Measurements from ENCODE around the gene NRDE2.
A peak's percentile ranks its signal among the peaks of the same experiment; 100 is the strongest.
"Not testable (repeated sequence)": the region's sequence is repeated elsewhere in the genome, so short reads cannot be mapped to it uniquely, and the experiment has no call there.

Gene NRDE2

DNA sequence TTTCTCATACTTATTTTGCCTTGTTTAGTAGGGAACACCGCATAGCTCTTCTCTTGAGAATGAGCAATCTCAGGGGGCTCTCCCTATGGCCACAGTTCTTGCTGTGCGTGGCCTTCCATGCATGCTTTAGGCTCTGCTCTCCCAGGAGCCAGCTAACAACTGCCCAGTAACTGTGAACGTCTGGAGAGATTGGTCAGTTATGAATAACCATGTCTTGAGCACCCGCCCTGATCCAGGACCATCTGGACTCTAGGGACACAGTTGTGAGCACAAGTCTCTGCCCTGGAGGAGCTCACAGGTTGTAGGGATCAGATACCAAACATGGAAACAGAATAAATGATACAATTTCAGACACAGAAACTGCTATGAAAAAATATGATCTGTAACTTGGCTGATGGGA, 63.3 kb downstream of the NRDE2 start:
- FAIRE-seq: no peak

DNA sequence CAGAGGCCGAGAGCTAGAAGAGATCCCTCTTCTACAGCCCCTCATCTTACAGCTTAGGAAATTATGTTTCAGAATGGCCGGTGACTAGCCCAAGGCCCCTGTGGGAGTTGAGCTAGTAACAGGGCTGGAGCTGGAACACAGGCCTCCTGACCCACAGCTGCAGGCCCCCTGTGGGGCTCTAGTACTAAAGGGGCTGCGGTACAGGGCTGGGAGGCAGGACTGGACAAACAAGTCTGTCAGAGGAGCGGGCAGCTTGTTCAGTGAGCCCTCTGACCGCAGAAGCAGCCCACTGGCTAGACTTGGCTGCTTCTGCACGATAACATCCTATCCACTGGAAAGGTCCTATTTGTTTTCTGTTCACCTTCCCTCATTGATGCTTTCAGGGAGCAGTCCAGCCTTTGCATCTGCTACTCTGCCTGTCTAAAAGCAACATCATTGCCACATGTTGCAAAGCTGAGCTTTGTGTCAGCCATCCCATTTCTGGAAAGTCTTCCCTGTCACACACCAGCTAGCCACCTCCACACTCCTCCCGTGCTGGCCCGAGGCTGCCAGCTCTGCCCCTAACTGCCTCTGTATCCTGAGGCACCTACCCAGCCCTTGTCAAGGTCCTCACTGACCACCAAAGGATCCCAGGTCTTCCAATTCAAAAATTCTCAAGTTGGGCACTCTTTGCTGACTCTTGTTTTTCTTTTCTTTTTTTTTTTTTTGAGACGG, 65.1 kb downstream of the NRDE2 start:
- FAIRE-seq: no peak

GRCh38 chr14:90263748-90264449, 67.8 kb downstream of the NRDE2 start:
- FAIRE-seq: no peak

- peak; percentile 95 for FAIRE-seq
These were observed 75.2 kb downstream of the NRDE2 start, which contains the start of gene PSMC1 for GRCh38 chr14:90256354-90257131. Gene PSMC1 (plus strand): TSS chr14:90256553. CDS start chr14:90256598, 45 bp downstream.

GRCh38 chr14:90255871-90256270, 75.9 kb downstream of the NRDE2 start:
- peak; percentile 47 for FAIRE-seq

DNA sequence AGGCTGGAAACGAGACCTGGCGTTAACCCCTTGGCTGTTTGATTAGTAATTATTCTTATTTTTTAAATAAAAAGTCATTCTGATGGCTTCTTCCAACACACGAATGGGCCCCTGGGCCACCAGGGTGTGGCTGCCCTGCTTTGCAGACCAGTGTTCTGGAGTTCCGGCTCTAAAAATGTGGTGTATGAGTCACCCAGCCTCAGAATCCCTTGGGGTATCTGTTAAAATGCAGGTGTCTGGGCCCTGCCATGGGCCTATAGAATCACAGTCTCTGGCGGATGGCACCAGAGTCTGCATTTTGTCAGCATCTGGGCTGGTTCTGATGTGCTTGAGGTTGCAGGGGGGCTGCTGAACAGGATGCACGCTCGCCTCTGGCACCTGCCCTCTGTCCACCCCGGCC, 77.9 kb downstream of the NRDE2 start:
- FAIRE-seq: no peak

- FAIRE-seq: no peak
These were observed 83.1 kb downstream of the NRDE2 start for GRCh38 chr14:90248594-90248993.

DNA sequence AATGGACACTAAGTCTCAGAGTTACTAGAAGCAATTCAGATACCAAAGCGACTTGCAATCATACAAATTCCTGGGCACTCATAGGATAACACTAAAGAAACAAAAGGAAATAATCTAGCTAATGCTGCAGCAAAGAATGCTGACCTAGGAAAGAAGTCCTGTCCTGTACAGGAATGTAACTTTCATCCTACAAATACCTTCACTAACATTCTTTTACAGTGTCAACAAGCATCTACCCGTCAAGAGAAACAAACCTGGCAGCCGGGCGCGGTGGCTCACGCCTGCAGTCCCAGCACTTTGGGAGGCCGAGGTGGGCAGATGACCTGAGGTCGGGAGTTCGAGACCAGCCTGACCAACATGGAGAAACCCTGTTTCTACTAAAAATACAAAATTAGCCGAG, 84.3 kb downstream of the NRDE2 start:
- FAIRE-seq: not testable (repeated sequence)

- FAIRE-seq: no peak
These were observed 84.8 kb downstream of the NRDE2 start for GRCh38 chr14:90246936-90247335.

DNA sequence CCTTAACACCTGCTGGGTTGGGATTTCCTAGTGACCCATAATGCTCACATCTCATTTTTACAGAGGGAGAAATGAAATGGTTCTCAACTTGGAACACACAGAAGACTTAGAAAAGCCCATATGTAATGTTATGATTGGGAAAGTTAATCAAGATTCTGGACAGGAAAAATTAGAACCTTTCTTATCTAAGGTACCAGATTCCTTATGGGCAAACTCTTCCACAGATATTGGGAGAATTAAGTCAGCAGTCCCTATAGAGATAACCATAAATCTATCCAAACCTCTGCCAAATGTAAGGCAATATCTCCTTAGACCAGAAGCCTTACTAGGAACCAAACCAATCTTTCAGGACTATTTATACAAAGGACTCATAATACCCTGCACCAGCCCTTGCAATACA, 89.3 kb downstream of the NRDE2 start:
- no peak for FAIRE-seq

DNA sequence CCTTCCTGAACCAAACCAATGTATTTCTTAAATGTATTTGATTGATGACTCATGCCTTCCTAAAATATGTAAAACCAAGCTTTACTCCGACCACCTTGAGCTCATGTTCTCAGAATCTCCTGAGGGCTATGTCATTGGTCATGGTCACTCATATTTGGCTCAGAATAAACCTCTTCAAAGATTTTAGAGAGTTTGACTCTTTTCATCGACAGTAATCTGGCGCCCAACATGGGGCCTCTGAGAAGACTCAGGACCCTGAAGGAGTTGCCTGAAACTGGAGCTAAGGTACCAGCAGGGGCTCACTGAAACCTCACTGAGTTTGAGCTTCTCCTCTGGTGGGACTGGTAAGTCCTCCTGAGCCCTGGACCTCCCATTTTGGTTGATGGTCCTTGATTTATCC, 92.6 kb downstream of the NRDE2 start:
- no peak for FAIRE-seq

DNA sequence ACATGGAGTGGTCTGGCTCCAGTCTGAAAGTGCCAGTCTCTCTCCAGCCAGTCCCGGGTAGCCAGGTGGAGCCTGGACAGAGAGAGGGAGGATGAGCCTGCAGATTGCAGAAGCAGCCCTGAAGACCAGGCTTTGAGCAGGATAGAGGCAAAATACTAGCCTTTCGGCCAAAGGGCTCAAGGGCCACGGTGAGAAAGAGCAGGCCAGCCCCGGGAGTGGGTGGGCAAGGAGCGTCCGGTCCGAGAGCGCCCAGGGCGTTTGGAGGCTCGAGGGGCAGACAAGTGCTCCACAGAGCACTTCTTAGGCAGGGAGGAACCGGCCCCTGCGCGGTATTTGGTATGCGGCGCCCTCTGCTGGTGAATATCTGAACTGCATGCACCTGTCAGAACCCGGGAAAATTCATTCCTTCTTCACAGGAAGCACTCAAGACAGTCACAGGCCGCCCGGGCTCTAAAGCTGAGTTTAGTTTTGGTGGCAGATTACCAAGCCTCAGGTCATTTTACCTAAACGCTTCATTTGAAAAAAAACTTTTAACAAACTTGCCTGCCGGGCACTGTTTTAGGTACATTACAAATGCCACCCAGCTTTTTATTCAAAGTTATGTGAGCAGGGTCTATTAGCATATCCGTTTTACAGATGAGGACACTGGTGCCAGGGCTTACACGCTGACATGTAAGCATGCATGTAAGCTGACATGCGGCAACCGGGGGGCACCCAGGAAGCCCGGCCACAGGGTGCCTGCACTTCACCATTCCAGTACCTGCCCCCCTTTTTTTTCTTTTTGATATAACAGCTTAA, 96.4 kb downstream of the NRDE2 start:
- no peak for FAIRE-seq

- FAIRE-seq: not testable (repeated sequence)
These were observed 101.8 kb downstream of the NRDE2 start for GRCh38 chr14:90229942-90230341.

DNA sequence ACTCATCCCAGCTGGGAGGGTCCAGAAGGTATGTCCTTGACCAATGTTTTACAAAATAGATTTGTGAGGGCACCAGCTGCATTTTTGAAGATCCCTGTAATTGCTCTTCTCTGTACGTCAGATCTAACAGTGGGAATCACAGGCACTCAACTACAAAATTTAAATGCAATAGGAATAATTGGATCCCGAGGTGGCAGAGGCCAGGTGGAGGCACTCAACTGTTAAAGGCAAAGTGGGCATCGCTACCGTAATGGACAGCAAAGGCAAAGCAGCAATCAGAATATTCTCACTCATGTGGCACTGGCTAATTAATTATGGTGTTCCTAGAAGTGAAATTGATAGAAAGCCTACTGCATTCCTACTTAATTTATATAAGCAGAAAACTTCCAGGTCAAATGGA, 103.3 kb downstream of the NRDE2 start:
- no peak for FAIRE-seq

Data from islet of Langerhans (tissue), 1 donor.